ENCODE data around the gene ZNF211. TPM values are rescaled to one million over a fixed set of nuclear protein-coding genes. Genes with fewer than 3 reads are reported as not detected.

The ZNF211 gene
- total and polyA plus RNA-seq, 2 donors (not counting 3 experiments of a cell fraction or from before 2014, with no cell fraction given): 4.7 to 9.4 TPM

- H3K9me1 ChIP-seq (replicated peaks; ENCODE audit: control insufficient read depth, extremely low read depth, insufficient read depth, low read length): no peaks in the 10 kb centered on the region
- no peak overlapping the region for H3K9ac ChIP-seq (replicated peaks; ENCODE audit: extremely low read depth, insufficient read depth, low read length)
- peaks cover 6% of the 10 kb centered on the region for H3K4me1 ChIP-seq (ENCODE audit: control insufficient read depth, extremely low read depth, insufficient read depth, low read length)
- CTCF ChIA-PET: no interaction called here
- H3K9me3 ChIP-seq (replicated peaks; ENCODE audit: control insufficient read depth, insufficient read depth, low read length): peaks cover 32% of the 10 kb centered on the region
- no peak overlapping the region for H3K4me2 ChIP-seq (ENCODE audit: insufficient read depth, low read length)
- H3K27me3 ChIP-seq (ENCODE audit: control insufficient read depth in 2 of 2, insufficient read depth in 2 of 2, low read length in 2 of 2): no peaks in the 10 kb centered on the region
- BruUV-seq (replicated peaks): no TSS peak
- H3K36me3 ChIP-seq (ENCODE audit: control insufficient read depth in 2 of 2, extremely low read depth in 1 of 2, insufficient read depth in 2 of 2, low read length in 2 of 2): peaks cover 9 to 18% of the 10 kb centered on the region in 2 experiments
- intact Hi-C loops (cut with micrococcal nuclease) (no loop called here), dilution Hi-C loops (cut with MboI; ENCODE audit: extremely low pct_ligation_motif_present, low sequenced_read_pairs) (no loop called here)
- DNase-seq (ENCODE audit: low read depth, low spot score): no peak
- no peak for FAIRE-seq
- H2AFZ ChIP-seq (ENCODE audit: low read depth, low read length): no peak overlapping the region
- POLR2A ChIA-PET: no interaction called here
- no peak for TF ChIP-seq MYC (IDR thresholded peaks at IDR 0.05; ENCODE audit: low read depth, low read length)
- no peak for TF ChIP-seq JUN (IDR thresholded peaks at IDR 0.05; ENCODE audit: borderline replicate concordance, insufficient read depth, insufficient read length, low read depth)
- no peak for TF ChIP-seq GATA2 (IDR thresholded peaks at IDR 0.05; ENCODE audit: insufficient read depth, insufficient read length, low read depth, low read length)
- TF ChIP-seq POLR2AphosphoS5 (IDR thresholded peaks at IDR 0.05; ENCODE audit: insufficient read depth, low read depth, low read length): no peak
- TF ChIP-seq MAX (IDR thresholded peaks at IDR 0.05; ENCODE audit: insufficient read depth, insufficient read length): no peak
- TF ChIP-seq FOS (IDR thresholded peaks at IDR 0.05; ENCODE audit: borderline replicate concordance, insufficient read depth, low read length): no peak
- no peak for TF ChIP-seq POLR2A (IDR thresholded peaks at IDR 0.05; ENCODE audit: low read depth, low read length)
- TF ChIP-seq EZH2 (IDR thresholded peaks at IDR 0.05; ENCODE audit: borderline replicate concordance, low read depth, low read length, severe bottlenecking): no peak
- TF ChIP-seq CTCF (IDR thresholded peaks at IDR 0.05; ENCODE audit: extremely low read depth in 1 of 2, insufficient read depth in 1 of 2, low read depth in 1 of 2, low read length in 2 of 2): no peak
- no peak overlapping the region for H3K27ac ChIP-seq (ENCODE audit: insufficient read depth, low read depth, low read length)
- H3K4me3 ChIP-seq (replicated peaks in 1 of 3; ENCODE audit: insufficient read depth in 1 of 3, low read depth in 1 of 3, low read length in 3 of 3): no peak overlapping the region
- H3K79me2 ChIP-seq (ENCODE audit: control insufficient read depth, insufficient read depth, low read length): peaks cover 24% of the 10 kb centered on the region
- no peaks in the 10 kb centered on the region for H4K20me1 ChIP-seq (replicated peaks; ENCODE audit: control insufficient read depth, extremely low read depth, insufficient read depth, low read length)
Measured at GRCh38 chr19:57687363-57688010, 54.5 kb downstream of the ZNF211 start.

Data from endothelial cell of umbilical vein (primary cell).